ENCODE data around the gene ZBTB9. TPM values are rescaled to one million over a fixed set of nuclear protein-coding genes. Genes with fewer than 3 reads are reported as not detected.

Gene ZBTB9
- total RNA-seq, 2 experiments from 2014 or later, result 5.5 to 5.7 TPM

- POLR2A ChIA-PET, result no interaction called here
- H3K36me3 Mint-ChIP-seq (ENCODE audit: low read depth), result no peaks in the 10 kb centered on the region
- no peak for ATAC-seq (ENCODE audit: poor library complexity)
Observed at GRCh38 chr6:33490198-33490597, 35.8 kb downstream of the ZBTB9 start.

GRCh38 chr6:33490621-33491020 is 36.2 kb downstream of the ZBTB9 start:
- ATAC-seq (ENCODE audit: poor library complexity), result no peak
- Histone ChIP-seq H3K27ac (ENCODE audit: low read depth in 1 of 2, low read length in 2 of 2) (no peak overlapping the region), H3K9me3 (ENCODE audit: control insufficient read depth in 1 of 2, insufficient read depth in 1 of 2, low read length in 2 of 2) (no peaks in the 10 kb centered on the region), H3K4me3 (ENCODE audit: low read length) (no peak overlapping the region), H3K4me1 (ENCODE audit: insufficient read depth, low read length) (no peaks in the 10 kb centered on the region), H3K27me3 (ENCODE audit: control insufficient read depth in 1 of 2, insufficient read depth in 2 of 2, low read length in 2 of 2) (peaks cover 0 to 3% of the 10 kb centered on the region in 2 experiments), H3K36me3 (ENCODE audit: insufficient read depth, low read length) (no peaks in the 10 kb centered on the region)
- no peak for TF ChIP-seq CTCF (IDR thresholded peaks at IDR 0.05)
- intact Hi-C loops (cut with DNase I, micrococcal nuclease), result no loop called here
- no peaks in the 10 kb centered on the region for H3K36me3 Mint-ChIP-seq (ENCODE audit: low read depth)
- ChIA-PET POLR2A (no interaction called here), CTCF (no interaction called here)
- no peaks in the 10 kb centered on the region for H3K9me3 Mint-ChIP-seq
- no peak overlapping the region for H3K27ac Mint-ChIP-seq
- H3K4me3 Mint-ChIP-seq, result no peak overlapping the region
- no peaks in the 10 kb centered on the region for H3K4me1 Mint-ChIP-seq (ENCODE audit: low read depth)
- H3K27me3 Mint-ChIP-seq, result no peaks in the 10 kb centered on the region
- no peak for DNase-seq

More at GRCh38 chr6:33490198-33490597, 35.8 kb downstream of the ZBTB9 start:
- Histone ChIP-seq H3K4me3 (ENCODE audit: low read length) (no peak overlapping the region), H3K27ac (ENCODE audit: low read depth in 1 of 2, low read length in 2 of 2) (no peak overlapping the region), H3K4me1 (ENCODE audit: insufficient read depth, low read length) (no peaks in the 10 kb centered on the region), H3K9me3 (ENCODE audit: control insufficient read depth in 1 of 2, insufficient read depth in 1 of 2, low read length in 2 of 2) (no peaks in the 10 kb centered on the region), H3K27me3 (ENCODE audit: control insufficient read depth in 1 of 2, insufficient read depth in 2 of 2, low read length in 2 of 2) (peaks cover 0 to 3% of the 10 kb centered on the region in 2 experiments), H3K36me3 (ENCODE audit: insufficient read depth, low read length) (no peaks in the 10 kb centered on the region)
- no peak overlapping the region for H3K4me3 Mint-ChIP-seq
- DNase-seq, result no peak
- H3K27me3 Mint-ChIP-seq, result no peaks in the 10 kb centered on the region
- no peak overlapping the region for H3K27ac Mint-ChIP-seq
- H3K4me1 Mint-ChIP-seq (ENCODE audit: low read depth), result no peaks in the 10 kb centered on the region
- CTCF ChIA-PET, result no interaction called here
- intact Hi-C loops (cut with DNase I, micrococcal nuclease), result no loop called here
- H3K9me3 Mint-ChIP-seq, result no peaks in the 10 kb centered on the region
- no peak for TF ChIP-seq CTCF (IDR thresholded peaks at IDR 0.05)

GRCh38 chr6:33492093-33492492 is 37.7 kb downstream of the ZBTB9 start:
- no peak for ATAC-seq (ENCODE audit: poor library complexity)
- no peak for TF ChIP-seq CTCF (IDR thresholded peaks at IDR 0.05)
- no peaks in the 10 kb centered on the region for H3K36me3 Mint-ChIP-seq (ENCODE audit: low read depth)
- no peak overlapping the region for H3K4me3 Mint-ChIP-seq
- Histone ChIP-seq H3K4me1 (ENCODE audit: insufficient read depth, low read length) (no peaks in the 10 kb centered on the region), H3K4me3 (ENCODE audit: low read length) (no peak overlapping the region), H3K9me3 (ENCODE audit: control insufficient read depth in 1 of 2, insufficient read depth in 1 of 2, low read length in 2 of 2) (no peaks in the 10 kb centered on the region), H3K27me3 (ENCODE audit: control insufficient read depth in 1 of 2, insufficient read depth in 2 of 2, low read length in 2 of 2) (no peaks in the 10 kb centered on the region), H3K36me3 (ENCODE audit: insufficient read depth, low read length) (no peaks in the 10 kb centered on the region), H3K27ac (ENCODE audit: low read depth in 1 of 2, low read length in 2 of 2) (no peak overlapping the region)
- H3K27me3 Mint-ChIP-seq, result no peaks in the 10 kb centered on the region
- no peaks in the 10 kb centered on the region for H3K4me1 Mint-ChIP-seq (ENCODE audit: low read depth)
- DNase-seq, result peak in 1 of 14 experiments; percentile 15
- H3K9me3 Mint-ChIP-seq, result no peaks in the 10 kb centered on the region
- H3K27ac Mint-ChIP-seq, result no peak overlapping the region
- ChIA-PET POLR2A (no interaction called here), CTCF (interaction anchor here (1.0 kb wide), 1 partner anchor 101 kb away, joined by 4 read pairs; no protein-coding TSS in a partner anchor)
- intact Hi-C loops (cut with DNase I, micrococcal nuclease), result no loop called here
